Stimulated activated naive CD4-positive, alpha-beta T cell treated with Interleukin-2 at 50 U/mL for 16 hours (primary cell): ENCODE data around the gene GPN1.
"Not testable (repeated sequence)": the region's sequence is repeated elsewhere in the genome, so short reads cannot be mapped to it uniquely, and the experiment has no call there.

Experiments
- DNase-seq: peaks from one replicate; lab custom pipeline; 2025; lab: John Stamatoyannopoulos, UW

Gene GPN1

DNA sequence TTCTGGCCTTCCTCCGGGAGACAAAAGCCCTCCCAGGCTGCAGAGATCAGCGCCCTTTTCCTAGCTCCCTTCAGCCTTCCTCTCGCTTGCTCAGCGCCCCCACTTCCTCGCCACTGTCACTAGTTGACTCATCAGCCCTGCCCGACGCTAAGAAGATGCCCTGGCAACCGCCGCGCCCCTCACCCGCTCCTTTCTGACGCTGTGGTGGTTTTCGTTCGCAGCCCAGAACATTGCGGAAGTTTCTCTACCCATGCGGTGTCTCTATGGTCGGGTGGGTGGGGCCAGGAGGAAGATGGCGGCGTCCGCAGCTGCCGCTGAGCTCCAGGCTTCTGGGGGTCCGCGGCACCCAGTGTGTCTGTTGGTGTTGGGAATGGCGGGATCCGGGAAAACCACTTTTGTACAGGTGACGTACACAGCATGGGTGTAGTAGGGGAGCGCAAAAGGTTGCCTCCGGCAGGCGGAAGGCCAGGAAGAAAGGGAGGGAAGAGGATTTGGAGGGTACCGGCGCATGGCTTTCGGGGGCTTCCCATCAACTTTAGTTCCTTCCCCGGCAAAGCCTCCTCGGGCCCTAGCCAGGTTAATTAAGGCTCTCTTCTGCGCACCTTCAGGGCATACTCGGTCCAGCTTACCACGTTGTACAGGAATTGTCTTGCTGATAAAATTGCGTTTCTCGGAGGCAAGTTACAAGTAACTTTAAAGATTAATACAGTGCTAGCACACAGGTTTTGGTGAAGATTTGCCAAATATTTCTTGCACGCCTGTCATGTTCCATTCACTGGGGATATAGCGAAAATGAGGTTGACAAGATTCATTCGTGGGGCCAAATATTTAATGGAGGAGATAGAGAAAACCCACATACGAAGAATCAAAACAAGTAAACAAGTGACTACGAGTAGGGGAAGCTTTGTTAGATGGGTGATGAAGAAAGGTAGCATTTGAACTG, at the start of gene GPN1, which contains the start of gene CCDC121:
Gene GPN1, plus strand, starts transcription at position 284 of the 943 bp plus-strand sequence. Its CDS starts 9 bp downstream, at position 293.
Gene CCDC121, minus strand, starts transcription at position 246 of the 943 bp plus-strand sequence. CDS start 1,213 bp downstream, outside the sequence.
- DNase-seq, result peak; percentile 98

DNA sequence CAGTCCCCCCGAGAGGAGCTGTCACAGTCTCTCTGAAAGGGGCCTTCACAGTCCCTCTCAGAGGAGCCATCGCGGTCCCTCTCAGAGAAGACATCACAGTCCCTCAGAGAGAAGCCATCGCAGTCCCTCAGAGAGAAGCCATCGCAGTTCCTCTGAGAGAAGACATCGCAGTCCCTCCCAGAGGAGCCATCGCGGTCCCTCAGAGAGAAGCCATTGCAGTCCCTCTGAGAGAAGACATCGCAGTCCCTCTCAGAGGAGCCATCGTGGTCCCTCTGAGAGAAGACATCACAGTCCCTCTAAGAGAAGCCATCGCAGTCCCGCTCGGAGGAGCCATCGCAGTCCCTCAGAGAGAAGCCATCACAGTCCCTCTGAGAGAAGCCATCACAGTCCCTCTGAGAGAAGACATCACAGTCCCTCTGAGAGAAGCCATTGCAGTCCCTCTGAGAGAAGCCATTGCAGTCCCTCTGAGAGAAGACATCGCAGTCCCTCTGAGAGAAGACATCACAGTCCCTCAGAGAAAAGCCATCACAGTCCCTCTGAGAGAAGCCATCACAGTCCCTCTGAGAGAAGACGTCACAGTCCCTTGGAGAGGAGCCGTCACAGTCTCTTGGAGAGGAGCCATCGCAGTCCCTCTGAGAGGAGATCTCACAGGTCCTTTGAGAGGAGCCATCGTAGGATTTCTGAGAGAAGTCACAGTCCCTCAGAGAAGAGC, 47.3 kb upstream of the GPN1 start:
- no peak for DNase-seq

DNA sequence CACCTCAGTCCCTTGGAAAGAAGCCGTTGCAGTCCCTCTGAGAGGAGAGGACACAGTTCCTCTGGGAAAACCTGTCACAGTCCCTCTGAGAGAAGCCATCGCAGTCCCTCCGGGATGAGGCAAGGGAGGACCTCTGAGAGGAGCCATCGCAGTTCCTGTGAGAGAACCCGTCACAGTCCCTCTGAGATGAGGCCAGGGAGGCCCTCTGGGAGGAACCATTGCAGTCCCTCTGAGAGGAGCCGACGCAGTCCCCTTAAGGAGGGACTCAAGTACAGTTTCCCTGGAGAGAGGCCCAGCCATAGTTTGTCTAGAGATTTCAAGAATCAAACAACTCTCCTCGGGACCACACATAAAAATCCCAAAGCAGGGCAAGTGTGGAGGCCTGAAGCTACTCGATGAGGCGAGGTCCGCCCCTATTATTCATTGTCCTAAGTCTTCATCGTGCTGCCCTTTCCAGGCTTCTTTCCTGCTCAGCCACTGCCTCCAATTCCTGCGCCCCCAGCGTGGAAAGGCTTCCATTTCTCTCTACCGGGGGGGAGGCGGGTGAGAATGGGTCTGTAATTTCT, 46.6 kb upstream of the GPN1 start:
- DNase-seq, result no peak

DNA sequence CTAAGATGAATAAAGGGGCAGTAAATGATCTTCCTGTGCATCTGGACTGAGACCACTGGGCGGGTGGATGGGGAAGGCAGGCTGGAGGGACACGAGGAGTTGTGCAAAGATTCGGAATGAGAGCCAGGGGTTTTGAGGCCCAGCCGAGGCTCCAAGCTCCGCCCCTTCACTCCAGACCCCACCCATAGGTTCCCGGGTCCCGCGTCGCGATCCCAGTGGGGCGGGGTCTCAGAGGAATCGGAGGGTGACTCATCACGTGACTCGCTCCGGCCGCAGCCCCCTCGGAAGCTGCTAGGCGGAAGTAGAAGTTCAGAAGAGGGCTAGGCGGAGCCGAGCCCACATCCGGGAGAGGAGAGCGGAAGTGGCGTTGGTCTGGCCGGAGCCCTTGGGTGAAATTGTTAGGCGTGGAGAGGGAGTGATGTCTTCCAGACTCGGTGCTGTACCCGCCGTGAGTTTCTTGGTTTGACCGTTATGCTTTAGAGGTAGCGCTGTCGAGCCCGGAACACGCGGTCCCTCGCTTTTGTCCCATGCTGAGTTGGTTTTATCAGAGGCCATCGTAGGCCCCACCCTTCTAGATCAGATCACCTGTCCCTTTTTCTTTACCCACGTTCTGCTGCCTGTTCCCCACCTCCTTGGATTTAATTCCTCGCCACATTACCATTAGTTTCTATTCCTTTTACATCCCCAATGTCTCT, 46.0 kb upstream of the GPN1 start, which contains the start of gene ZNF512:
Gene ZNF512, plus strand, starts transcription at position 348 of the 695 bp plus-strand sequence. Its CDS starts 71 bp downstream, at position 419.
- peak; percentile 80 for DNase-seq

DNA sequence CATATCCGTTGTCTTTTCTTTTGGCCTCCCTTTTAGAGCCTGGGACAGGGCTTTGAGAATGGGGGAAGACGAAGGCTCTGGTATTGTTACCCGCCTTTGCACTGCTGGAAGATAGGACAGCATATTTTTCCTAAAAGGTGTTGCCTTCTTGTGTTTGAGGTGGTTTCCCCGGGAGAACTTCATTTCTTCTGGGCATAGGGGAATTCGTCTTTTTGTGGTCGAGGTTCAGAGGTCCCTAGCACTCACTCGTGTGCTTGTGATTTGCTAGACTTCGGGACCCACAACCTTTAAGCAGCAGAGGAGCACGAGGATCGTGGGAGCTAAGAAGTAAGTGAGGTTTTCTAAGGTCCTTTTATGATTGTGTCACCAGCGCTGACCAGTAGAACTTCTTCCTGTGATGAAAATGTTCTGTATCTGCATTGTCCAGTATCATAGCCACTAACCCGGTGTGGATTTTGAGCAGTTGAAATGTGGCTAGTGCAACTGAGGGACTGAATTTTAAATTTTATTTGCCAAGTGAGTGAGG, 45.4 kb upstream of the GPN1 start:
- DNase-seq, result no peak

DNA sequence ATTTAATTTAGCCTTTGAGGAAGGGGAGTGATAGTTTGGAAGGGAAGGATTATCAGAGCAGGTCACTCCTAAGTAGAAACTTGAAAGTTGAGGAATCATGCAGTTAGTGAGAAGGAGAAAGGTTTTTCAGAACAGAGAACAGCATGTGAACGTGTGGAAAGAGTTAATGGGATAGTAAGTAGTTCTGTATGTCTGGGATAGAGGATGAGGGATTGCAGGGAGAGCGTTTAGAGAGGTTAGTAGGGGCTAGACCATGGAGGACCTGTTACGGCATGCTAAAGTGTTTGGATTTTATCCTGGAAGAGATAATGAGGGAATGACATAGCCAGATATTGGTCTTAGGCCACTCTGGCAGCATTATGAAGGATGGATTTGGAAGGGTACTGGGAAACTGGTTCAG, 44.3 kb upstream of the GPN1 start:
- DNase-seq, result no peak

DNA sequence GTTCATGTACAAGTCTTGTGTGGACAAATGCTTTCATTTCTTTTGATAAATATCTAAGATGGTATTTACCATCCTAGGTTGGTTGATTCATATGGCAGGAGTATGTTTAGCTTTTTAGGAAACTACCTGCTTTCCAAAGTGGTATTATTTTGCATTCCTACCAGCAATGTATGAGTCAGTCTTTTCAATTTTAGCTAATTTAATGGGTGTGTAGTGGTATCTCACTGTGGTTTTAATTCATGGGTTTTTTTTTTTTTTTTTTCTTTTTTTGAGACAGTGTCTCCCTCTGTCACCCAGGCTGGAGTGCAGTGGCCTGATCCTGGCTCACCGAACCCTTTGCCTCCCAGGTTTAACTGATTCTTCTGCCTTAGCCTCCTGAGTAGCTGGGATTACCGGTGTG, 41.8 kb upstream of the GPN1 start:
- peak; percentile 1 for DNase-seq

DNA sequence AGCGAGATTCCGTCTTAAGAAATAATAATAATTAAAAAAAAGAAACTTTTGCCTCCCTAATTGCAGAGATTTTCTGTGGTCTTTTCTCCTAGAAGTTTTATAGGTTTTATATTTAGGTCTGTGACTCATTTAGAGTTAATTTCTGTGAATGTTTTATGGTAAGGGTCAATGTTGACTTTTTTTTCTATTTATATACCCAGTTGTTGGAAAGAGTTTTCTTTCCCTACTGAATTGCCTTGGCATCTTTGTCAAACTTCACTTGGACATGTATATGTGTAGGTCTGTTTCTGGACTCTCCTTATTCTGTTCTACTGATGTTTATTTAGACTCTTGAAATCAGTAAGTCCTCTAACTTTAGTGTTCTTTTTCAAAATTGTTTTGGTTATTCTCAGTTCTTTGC, 40.5 kb upstream of the GPN1 start:
- DNase-seq, result no peak

DNA sequence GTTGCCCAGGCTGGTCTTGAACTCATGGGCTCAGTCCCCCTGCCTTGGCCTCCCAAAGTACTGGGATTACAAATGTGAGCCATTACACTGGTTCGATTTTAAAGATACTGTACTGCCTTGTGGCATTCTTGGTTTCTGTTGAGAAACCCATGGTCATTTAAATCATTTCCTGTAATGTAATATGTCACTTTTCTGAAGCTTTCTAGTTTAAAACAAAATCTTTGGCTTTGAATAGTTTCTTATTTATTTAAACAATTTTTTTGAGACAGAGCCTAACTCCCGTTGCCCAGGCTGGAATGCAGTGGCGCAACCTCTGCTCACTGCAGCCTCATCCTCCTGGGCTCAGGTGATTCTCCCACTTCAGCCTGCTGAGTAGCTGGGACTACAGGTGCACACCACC, 37.1 kb upstream of the GPN1 start:
- no peak for DNase-seq

DNA sequence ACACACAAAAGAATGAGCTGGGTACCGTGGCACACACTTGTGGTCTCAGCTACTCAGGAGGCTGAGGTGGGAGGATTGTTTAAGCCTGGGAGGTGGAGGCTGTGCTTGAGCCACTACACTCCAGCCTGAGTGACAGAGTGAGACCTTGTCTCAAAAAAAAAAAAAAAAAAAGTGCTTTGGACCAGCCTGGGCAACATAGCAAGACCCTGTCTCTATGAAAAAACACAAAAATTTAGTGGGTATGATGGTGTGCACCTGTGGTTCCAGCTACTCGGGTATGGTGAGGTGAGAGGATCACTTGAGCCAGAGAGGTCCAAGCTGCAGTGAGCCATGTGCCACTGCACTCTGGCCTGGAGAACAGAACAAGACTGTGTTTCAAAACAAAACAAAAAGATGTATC, 35.6 kb upstream of the GPN1 start:
- DNase-seq, result no peak

DNA sequence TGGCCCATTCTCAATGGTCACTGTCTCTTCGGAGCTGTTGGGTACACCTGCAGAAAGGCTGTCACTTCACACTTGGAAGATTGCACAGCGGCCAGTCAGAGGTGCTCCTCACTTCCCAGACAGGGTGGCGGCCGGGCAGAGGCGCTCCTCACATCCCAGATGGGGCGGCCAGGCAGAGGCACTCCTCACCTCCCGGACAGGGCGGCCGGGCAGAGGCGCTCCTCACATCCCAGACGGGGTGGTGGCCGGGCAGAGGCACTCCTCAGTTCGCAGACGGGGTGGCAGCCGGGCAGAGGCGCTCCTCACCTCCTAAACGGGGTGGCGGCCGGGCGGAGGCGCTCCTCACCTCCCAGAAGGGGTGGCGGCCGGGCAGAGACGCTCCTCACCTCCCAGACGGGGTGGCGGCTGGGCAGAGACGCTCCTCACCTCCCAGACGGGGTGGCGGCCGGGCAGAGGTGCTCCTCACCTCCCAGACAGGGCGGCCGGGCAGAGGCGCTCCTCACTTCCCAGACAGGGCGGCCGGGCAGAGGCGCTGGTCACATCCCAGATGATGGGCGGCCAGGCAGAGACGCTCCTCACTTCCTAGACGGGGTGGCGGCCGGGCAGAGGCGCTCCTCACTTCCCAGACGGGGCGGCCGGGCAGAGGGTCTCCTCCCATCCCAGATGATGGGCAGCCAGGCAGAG, 34.7 kb upstream of the GPN1 start:
- not testable (repeated sequence) for DNase-seq

DNA sequence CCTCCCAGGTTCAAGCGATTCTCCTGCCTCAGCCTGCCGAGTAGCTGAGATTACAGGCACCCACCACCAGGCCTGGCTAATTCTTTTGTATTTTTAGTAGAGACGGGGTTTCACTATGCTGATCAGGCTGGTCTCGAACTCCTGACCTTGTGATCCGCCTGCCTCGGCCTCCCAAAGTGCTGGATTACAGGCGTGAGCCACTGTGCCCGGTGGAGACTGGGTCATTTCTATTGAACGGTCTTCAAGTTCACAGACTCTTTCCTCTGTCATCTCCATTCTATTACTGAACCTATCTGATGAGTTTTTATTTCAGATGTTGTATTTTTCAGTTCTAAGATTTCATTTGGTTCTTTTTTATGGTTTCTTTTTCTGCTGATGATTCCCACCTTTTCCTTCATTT, 33.4 kb upstream of the GPN1 start:
- not testable (repeated sequence) for DNase-seq

DNA sequence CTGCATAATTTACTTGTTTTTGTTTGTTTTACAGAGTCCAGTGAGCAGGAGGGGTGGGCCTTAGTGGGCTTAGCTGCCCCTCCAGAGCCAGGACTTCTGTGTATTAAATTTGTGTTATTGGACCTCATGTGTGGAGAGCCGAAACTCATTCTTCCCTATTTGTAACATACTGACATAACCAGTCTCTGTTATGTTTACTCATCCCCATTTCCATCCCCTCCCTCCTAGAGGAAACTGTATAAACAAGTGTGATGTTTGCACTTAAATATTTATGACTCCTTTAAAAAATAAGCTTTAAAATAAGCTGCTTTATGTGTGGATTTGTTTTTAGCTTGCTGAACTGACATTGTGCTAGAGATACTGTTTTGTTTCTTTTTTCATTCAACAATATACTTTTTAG, 32.2 kb upstream of the GPN1 start:
- no peak for DNase-seq

DNA sequence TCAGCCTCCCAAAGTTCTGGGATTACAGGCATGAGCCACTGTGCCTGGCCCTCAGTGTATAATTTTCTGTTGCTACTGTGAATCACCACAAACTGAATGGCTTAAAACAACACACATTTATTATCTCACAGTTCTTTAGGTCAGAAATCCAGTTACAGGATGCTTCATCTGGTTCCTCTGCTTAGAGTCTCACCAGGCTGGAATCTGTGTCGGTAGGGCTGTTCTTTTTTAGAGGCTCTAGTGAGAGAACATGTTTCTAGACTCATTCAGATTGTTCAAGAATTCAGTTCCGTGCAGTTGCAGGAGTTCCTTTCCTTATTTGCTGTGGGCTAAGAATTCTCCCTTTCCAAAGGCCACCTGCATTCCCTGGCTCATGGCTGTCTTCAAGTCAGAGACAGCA, 22.2 kb upstream of the GPN1 start:
- no peak for DNase-seq

DNA sequence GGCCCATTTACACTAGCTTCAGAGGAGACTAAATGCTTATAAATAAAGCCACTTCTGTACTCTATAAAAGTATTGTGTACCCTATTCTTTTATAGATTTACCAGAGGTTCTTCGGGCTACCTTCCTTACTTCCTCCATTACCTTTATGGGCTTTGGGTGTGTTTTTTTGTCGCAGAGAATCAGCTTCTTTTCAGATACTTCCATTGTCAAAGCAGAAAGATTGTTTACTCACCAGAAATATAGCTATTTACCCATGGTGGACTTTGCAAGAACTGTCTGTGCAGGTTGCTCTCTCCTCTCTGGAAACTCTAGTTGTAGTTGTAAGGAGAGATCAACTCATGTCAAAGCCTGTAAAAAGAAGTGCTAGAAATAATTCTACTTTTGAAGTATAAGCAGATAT, 14.9 kb upstream of the GPN1 start:
- no peak for DNase-seq

DNA sequence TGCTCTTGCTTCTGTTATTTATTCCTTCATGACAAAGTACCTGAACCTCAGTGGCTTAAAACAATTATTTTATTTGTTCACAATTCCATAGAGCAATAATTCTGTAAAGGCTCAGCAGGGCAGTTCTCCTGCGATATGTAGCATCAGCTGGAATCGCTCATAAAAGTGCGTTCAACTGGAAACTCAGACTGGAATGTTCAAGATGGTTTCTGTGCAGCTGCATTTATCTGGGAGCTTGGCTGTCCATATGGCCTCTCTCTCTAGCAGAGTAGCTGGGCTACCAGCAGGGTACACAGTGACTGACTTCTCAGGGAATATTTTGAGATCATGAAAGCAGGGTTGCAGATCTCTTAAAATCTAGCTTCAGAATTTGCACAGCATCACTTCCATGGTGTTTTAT, 13.5 kb upstream of the GPN1 start:
- DNase-seq, result no peak

DNA sequence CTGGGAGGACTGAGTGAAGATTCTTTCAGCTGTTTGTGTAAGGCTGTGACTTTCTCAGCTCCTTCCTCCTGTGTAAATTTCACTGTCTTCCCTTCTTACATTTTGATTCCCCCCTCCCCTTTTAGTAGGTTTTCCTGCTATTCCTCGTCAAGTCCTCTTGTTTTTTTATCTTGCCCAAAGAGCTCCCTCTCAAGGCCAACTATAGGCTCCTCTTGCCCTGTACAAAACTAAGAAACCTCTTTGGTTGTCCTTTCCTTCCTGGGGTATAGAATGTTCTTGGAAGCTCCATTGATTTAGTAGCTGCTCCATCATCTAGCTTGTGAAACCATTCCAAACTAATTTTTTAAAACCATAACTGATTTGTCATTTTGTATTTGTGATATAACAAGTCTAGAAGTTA, 7.3 kb upstream of the GPN1 start:
- DNase-seq, result no peak

DNA sequence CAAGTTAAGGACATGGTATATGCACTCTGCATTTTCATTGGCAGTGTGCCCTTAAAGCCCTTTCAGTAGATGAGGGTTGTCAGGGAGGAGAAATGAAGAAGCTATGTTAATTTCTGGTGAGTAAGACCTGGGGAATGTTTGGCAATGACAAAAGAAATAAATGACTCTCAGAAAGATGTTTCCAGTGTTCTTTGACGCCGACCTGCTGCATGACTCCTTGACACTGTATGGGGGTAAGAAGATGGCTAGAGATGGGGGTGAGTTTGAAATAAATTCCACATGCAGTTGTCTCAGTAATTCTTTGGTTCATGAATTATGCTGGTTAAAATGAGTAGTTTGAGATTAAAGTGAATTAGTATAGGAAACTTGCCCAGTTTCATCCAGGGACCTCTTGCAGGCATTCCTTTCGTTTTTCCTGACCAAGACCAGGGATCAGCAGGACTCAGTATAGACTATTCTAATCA, 5.9 kb upstream of the GPN1 start:
- DNase-seq, result no peak

DNA sequence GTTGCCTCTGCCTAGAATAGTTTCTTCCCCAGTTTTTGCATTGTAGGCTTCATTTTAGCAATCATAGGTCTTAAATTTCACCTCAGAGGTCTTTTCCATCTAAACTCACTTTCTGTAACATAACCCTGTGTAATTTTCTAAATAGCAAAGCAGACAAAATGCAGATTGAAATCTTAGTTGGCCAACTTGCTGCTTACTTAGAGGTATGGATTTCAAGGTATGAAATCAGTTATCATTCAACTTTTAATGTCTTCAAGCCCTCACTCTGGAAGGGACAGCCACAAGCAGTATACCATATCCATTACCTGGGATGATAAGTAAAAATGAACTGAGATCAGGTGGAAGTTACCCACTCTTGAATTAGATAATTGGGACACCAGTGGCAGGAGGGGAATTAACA, 3.9 kb upstream of the GPN1 start:
- no peak for DNase-seq

DNA sequence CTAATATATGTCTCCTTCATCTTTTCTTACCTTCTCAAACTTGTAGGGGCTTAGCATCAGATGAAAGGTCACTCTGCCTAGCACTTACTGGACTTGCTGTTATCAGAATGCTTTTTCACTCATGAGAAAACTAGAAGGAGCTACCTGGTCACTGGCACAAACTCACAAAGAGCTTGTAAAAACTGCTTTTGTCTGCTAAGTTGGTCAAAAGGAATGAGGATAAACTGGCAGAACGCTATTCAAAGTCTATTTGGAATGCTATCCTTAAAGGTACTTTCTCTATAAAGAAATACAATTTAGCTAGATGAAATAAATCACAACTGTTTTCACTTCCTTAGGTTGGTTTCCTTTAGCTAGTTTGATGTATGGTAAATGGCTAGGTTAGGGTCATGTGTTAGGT, 2.5 kb upstream of the GPN1 start:
- DNase-seq, result not testable (repeated sequence)

DNA sequence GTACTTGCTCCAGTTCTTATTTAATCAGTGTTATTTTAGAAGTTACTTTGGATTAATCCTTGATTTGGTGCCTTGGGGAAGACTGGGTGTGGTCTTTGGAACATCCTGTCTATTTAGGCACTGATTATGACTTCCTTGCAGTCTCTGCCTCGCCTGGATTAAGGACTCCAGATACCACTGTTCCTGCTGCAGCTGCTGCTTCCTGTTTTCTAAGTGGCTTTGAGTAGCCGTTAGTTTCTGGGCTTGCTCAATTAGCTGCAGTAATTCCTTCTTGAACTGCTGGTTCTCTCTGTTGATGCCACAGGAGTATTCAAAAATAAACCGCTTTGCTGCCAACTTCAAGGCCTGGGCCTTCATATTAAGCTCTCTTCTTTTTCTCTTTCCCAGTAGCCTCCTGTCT, 1.9 kb upstream of the GPN1 start:
- not testable (repeated sequence) for DNase-seq
